HepG2 (cell line): ENCODE results near the gene AKR1C4. TPM values are rescaled to one million over a fixed set of nuclear protein-coding genes. Genes with fewer than 3 reads are reported as not detected.

ENCODE experiments used
- BRD4 ChIP-seq: sonication (generic); formaldehyde crosslinking; IDR thresholded peaks from 2 replicates; pipeline ENCODE4 v1.4.0; 2020; ENCODE audit warnings: missing genetic modification reagents
- CEBPG ChIP-seq: IDR thresholded peaks from 2 replicates; pipeline ENCODE4 v1.6.1; 2016
- HMG20B ChIP-seq: conservative IDR thresholded peaks from 2 replicates; pipeline ENCODE4 v1.6.1; 2016; ENCODE audit warnings: missing genetic modification reagents, missing compliant biosample characterization
- HNF1A ChIP-seq, 2 experiments: sonication (generic) in 1 of 2; formaldehyde crosslinking in 1 of 2; IDR thresholded peaks; 2 replicates each; pipeline versions ENCODE4 v1.4.0 to v1.6.1; 2016 to 2020; ENCODE audit warnings: borderline replicate concordance in 1 of 2, low read depth in 1 of 2, mild to moderate bottlenecking in 1 of 2, missing genetic modification reagents in 1 of 2
- HOXA5 ChIP-seq: sonication (generic); formaldehyde crosslinking; IDR thresholded peaks from 2 replicates; pipeline ENCODE4 v1.4.0; 2020; ENCODE audit warnings: missing genetic modification reagents
- HOXA9 ChIP-seq: sonication (generic); formaldehyde crosslinking; IDR thresholded peaks from 2 replicates; pipeline ENCODE4 v1.8.1; 2022; ENCODE audit warnings: missing genetic modification reagents, mild to moderate bottlenecking, moderate library complexity, borderline replicate concordance
- IKZF1 ChIP-seq: fragments of 450-650 bp; IDR thresholded peaks from 2 replicates; pipeline ENCODE4 v1.7.1; 2016
- KLF11 ChIP-seq: IDR thresholded peaks from 2 replicates; pipeline ENCODE4 v1.6.1; 2016; ENCODE audit warnings: missing compliant biosample characterization
- KMT2A ChIP-seq: sonication (generic); formaldehyde crosslinking; IDR thresholded peaks from 2 replicates; pipeline ENCODE4 v1.4.0; 2020; ENCODE audit warnings: missing genetic modification reagents
- MAF1 ChIP-seq: sonication (generic); formaldehyde crosslinking; IDR thresholded peaks from 2 replicates; pipeline ENCODE4 v1.5.0; 2020; ENCODE audit warnings: missing genetic modification reagents, borderline replicate concordance
- NFIB ChIP-seq: sonication (generic); formaldehyde crosslinking; IDR thresholded peaks from 2 replicates; pipeline ENCODE4 v1.9.0; 2021; ENCODE audit warnings: missing genetic modification reagents, mild to moderate bottlenecking, borderline replicate concordance
- NR2F1 ChIP-seq, 2 experiments: fragments of 450-650 bp in 1 of 2; formaldehyde crosslinking in 1 of 2; IDR thresholded peaks; 2 replicates each; pipeline versions ENCODE4 v1.5.0 to v1.6.1; 2016 to 2020; ENCODE audit warnings: mild to moderate bottlenecking in 1 of 2, missing compliant biosample characterization in 1 of 2, missing genetic modification reagents in 1 of 2, moderate library complexity in 1 of 2
- POLR2AphosphoS5 ChIP-seq: IDR thresholded peaks from 2 replicates; pipeline ENCODE4 v1.6.1; 2012; ENCODE audit warnings: low read depth, low read length
- SETDB1 ChIP-seq: sonication (generic); formaldehyde crosslinking; IDR thresholded peaks from 2 replicates; pipeline ENCODE4 v1.5.1; 2020; ENCODE audit warnings: missing genetic modification reagents, mild to moderate bottlenecking, borderline replicate concordance
- SP4 ChIP-seq: sonication (generic); formaldehyde crosslinking; IDR thresholded peaks from 2 replicates; pipeline ENCODE4 v1.8.1; 2023; ENCODE audit warnings: mild to moderate bottlenecking, missing genetic modification reagents
- SRSF4 ChIP-seq: fragments of 200-400 bp; formaldehyde crosslinking; IDR thresholded peaks from one replicate; pipeline ENCODE4 v1.6.1; 2018; ENCODE audit warnings: mild to moderate bottlenecking, low read depth, low read length, moderate library complexity; ENCODE audit not compliant: poor library complexity, severe bottlenecking
- ZFP90 ChIP-seq: sonication (generic); formaldehyde crosslinking; IDR thresholded peaks from 2 replicates; pipeline ENCODE4 v1.8.0; 2022; ENCODE audit warnings: missing genetic modification reagents, mild to moderate bottlenecking, inconsistent platforms, borderline replicate concordance
- ZFY ChIP-seq: sonication (generic); formaldehyde crosslinking; IDR thresholded peaks from 2 replicates; pipeline ENCODE4 v1.4.0; 2020; ENCODE audit warnings: missing genetic modification reagents
- ZNF230 ChIP-seq: sonication (generic); formaldehyde crosslinking; IDR thresholded peaks from 2 replicates; pipeline ENCODE4 v1.4.0; 2020; ENCODE audit warnings: mild to moderate bottlenecking, missing genetic modification reagents
- ZNF256 ChIP-seq: sonication (generic); formaldehyde crosslinking; conservative IDR thresholded peaks from 2 replicates; pipeline ENCODE4 v1.4.0; 2020; ENCODE audit warnings: missing genetic modification reagents
- ZNF33B ChIP-seq: sonication (generic); formaldehyde crosslinking; IDR thresholded peaks from 2 replicates; pipeline ENCODE4 v1.5.1; 2020; ENCODE audit warnings: mild to moderate bottlenecking, missing genetic modification reagents
- ZNF446 ChIP-seq: sonication (generic); formaldehyde crosslinking; IDR thresholded peaks from 2 replicates; pipeline ENCODE4 v1.5.0; 2020; ENCODE audit warnings: mild to moderate bottlenecking, missing genetic modification reagents
- ZNF484 ChIP-seq: sonication (generic); formaldehyde crosslinking; IDR thresholded peaks from 2 replicates; pipeline ENCODE4 v1.5.1; 2020; ENCODE audit warnings: mild to moderate bottlenecking, low read depth, missing genetic modification reagents, borderline replicate concordance
- ZNF577 ChIP-seq: sonication (generic); formaldehyde crosslinking; IDR thresholded peaks from 2 replicates; pipeline ENCODE4 v1.4.0; 2020; ENCODE audit warnings: mild to moderate bottlenecking, low read depth, missing genetic modification reagents, borderline replicate concordance
- ZNF703 ChIP-seq: sonication (generic); formaldehyde crosslinking; IDR thresholded peaks from 2 replicates; pipeline ENCODE4 v1.5.1; 2020; ENCODE audit warnings: missing genetic modification reagents, mild to moderate bottlenecking, moderate library complexity, borderline replicate concordance
- ZNF83 ChIP-seq: sonication (generic); formaldehyde crosslinking; IDR thresholded peaks from 2 replicates; pipeline ENCODE4 v1.4.0; 2020; ENCODE audit warnings: missing genetic modification reagents, mild to moderate bottlenecking, borderline replicate concordance
- ZNF879 ChIP-seq: sonication (generic); formaldehyde crosslinking; IDR thresholded peaks from 2 replicates; pipeline ENCODE4 v1.8.1; 2023; ENCODE audit warnings: missing genetic modification reagents
- polyA plus RNA-seq, 8 experiments: library from polyadenylated mRNA; depleted of rRNA in 3 of 8; stranded (reverse) in 7 of 8; unstranded in 1 of 8; fragments of >200 nt; fragmentation: Illumina TruSeq in 4 of 8; extraction: Trizol in 4 of 8; gene quantifications; 2 replicates each; pipeline versions ENCODE4 v1.2.1 to v1.2.3, GENCODE V29; 2011 to 2016; ENCODE audit warnings: low read depth in 4 of 8, missing spikeins in 1 of 8, mixed read lengths in 1 of 8; ENCODE audit not compliant: insufficient read depth in 1 of 8
- total RNA-seq, 5 experiments: library from RNA; depleted of rRNA; stranded (reverse); fragments of >200 nt; fragmentation: Illumina TruSeq; extraction: Trizol; gene quantifications; 2 replicates each; pipeline ENCODE4 v1.2.3, GENCODE V29; 2016; ENCODE audit warnings: low read depth in 1 of 5
- TF ChIP-seq, protein P1 (sequence below): sonication (generic); formaldehyde crosslinking; conservative IDR thresholded peaks from 2 replicates; pipeline ENCODE4 v1.8.0; 2022; ENCODE audit warnings: low read depth, missing genetic modification reagents

Gene AKR1C4
- total and polyA plus RNA-seq, 2 of the 13 experiments (the other 11 are each of a cell fraction or from before 2014, with no cell fraction given): 0.18 to 1.3 TPM

- TF ChIP-seq POLR2AphosphoS5: no peak
- no peak for TF ChIP-seq HOXA9 (CRISPR knock-in tag)
- no peak for TF ChIP-seq SP4 (CRISPR knock-in tag)
- TF ChIP-seq ZNF446 (CRISPR knock-in tag): no peak
- no peak for TF ChIP-seq KLF11
- TF ChIP-seq ZFY: no peak
- TF ChIP-seq ZNF703 (CRISPR knock-in tag): 0 out of 2 replicates have a peak, but pooled peaks have one; percentile 11
- peak; percentile 80 for TF ChIP-seq CEBPG
- no peak for TF ChIP-seq ZFP90 (CRISPR knock-in tag)
- no peak for TF ChIP-seq IKZF1
- TF ChIP-seq ZNF230 (CRISPR knock-in tag): no peak
- peak; percentile 96 for TF ChIP-seq HOXA5 (CRISPR knock-in tag)
- TF ChIP-seq ZNF256 (CRISPR knock-in tag): no peak
- no peak for TF ChIP-seq NFIB (CRISPR knock-in tag)
- TF ChIP-seq HNF1A (IDR thresholded peaks at IDR 0.05; ENCODE audit: low read depth): peak; percentile 74
- peak; percentile 91 for TF ChIP-seq HNF1A (CRISPR knock-in tag; IDR thresholded peaks at IDR 0.05; ENCODE audit: borderline replicate concordance)
- no peak for TF ChIP-seq ZNF33B (CRISPR knock-in tag)
- TF ChIP-seq NR2F1 (CRISPR knock-in tag; IDR thresholded peaks at IDR 0.05): peak in 1 of 2 experiments; percentile 73; a peak in 3 of 4 replicates
- TF ChIP-seq MAF1 (CRISPR knock-in tag): no peak
- TF ChIP-seq SETDB1: no peak
- peak; percentile 71; the same call in 1 of the 2 replicates for TF ChIP-seq BRD4
- TF ChIP-seq ZNF879 (CRISPR knock-in tag): no peak
- TF ChIP-seq ZNF83: no peak
- TF ChIP-seq, protein P1, sequence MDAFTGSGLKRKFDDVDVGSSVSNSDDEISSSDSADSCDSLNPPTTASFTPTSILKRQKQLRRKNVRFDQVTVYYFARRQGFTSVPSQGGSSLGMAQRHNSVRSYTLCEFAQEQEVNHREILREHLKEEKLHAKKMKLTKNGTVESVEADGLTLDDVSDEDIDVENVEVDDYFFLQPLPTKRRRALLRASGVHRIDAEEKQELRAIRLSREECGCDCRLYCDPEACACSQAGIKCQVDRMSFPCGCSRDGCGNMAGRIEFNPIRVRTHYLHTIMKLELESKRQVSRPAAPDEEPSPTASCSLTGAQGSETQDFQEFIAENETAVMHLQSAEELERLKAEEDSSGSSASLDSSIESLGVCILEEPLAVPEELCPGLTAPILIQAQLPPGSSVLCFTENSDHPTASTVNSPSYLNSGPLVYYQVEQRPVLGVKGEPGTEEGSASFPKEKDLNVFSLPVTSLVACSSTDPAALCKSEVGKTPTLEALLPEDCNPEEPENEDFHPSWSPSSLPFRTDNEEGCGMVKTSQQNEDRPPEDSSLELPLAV (CRISPR knock-in tag): no peak
- no peak for TF ChIP-seq ZNF484 (CRISPR knock-in tag)
- peak; percentile 82 for TF ChIP-seq HMG20B (CRISPR knock-in tag)
- TF ChIP-seq ZNF577: no peak
- no peak for TF ChIP-seq SRSF4
- TF ChIP-seq KMT2A (CRISPR knock-in tag): no peak
Observed at GRCh38 chr10:5243521-5243987, 46.9 kb downstream of the AKR1C4 start (continued).
